ENCODE results near the gene GLRA1.

GLRA1 gene

DNA sequence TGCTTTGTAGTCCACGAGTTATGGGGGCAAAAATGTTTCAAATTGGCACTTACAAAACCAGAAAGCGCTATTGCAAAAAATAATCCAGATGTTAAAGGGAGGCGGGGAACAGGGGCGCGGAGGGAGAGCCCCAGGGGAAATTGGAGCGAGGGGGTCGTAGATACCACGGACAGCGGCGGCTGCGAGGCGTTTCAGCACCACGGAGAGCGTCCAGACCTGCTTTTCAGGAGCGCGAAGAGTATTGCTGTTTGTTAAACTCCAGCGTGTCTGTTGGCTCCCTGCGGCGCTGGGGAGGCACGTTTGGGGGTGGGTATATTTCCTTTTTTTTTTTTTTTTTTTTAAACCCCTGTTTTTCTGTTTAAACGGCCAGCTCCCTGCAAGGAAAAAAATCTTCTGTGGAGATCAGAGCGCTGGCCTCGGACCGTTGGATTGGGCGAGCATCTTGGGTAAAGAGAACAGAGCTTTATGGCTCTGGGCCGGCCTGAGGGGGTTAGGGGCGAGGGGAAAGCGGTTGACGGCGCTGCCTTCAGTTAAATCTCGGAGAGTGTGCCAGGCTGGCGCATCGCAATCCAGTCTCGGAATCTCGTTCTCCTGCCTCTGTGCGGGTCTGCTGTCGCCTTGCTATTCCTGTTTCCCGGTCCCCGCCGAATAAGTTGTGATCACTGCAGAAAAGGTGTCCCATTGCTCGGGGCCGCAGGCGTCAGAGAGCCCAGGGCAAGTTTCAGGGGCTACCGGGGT is at the start of gene GLRA1:
TSS of gene GLRA1 (minus strand) at position 288 of the 738 bp plus-strand sequence. CDS start 302 bp downstream, outside the sequence.
- intact Hi-C loops (cut with DNase I): no loop called here
- DNase-seq: peak in 9 of 10 donors; percentile 12 to 84 (median 37)

- DNase-seq: no peak
Observed at GRCh38 chr5:151970885-151971284, 46.2 kb upstream of the GLRA1 start.

DNA sequence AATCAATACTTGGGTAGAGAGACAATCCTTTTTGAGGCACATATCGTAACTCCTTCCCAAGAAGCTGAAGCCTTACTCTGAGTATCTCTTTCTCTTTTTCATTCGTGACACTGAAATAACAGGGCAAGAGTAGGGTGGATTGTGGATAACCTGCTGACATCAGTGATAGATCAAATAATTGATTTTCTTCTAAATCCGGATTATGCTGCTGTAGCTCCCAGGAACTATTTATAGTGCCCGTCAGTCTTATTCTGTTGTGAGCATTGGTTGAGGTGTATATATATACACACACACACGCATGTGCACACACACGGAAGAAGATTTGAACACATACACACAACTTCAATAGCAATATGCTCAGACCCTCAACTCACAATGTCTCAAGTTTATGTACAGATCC is 43.2 kb upstream of the GLRA1 start:
- intact Hi-C loops (cut with DNase I): no loop called here
- DNase-seq: no peak

More at GRCh38 chr5:151970885-151971284, 46.2 kb upstream of the GLRA1 start:
- intact Hi-C loops (cut with DNase I): no loop called here

- DNase-seq: no peak
- intact Hi-C loops (cut with DNase I): no loop called here
Observed at GRCh38 chr5:151966046-151966445, 41.4 kb upstream of the GLRA1 start.

DNA sequence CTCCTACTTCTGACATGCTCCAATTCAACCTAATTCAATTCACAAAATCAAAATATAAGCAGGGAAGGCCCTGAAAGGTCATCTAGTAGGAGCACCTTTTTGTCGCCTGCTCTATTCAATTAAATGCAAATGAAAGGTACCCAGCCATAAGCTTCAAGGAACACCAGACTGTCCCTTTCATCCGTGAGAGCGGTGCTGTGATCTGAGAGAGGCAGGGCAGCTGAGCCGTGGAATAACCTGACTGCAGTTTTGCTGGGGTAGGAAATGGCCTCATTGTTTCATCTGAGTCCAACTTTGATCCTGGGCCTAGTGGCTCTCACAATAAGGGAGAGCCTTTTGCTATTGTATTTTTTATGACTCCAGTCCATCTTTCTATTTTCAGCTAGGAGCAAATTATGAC is 39.8 kb upstream of the GLRA1 start:
- intact Hi-C loops (cut with DNase I): no loop called here
- DNase-seq: no peak

- DNase-seq: no peak
Observed at GRCh38 chr5:151961557-151961956, 36.9 kb upstream of the GLRA1 start.

GRCh38 chr5:151958111-151958510 is 33.5 kb upstream of the GLRA1 start:
- intact Hi-C loops (cut with DNase I): no loop called here
- no peak for DNase-seq

More at GRCh38 chr5:151961557-151961956, 36.9 kb upstream of the GLRA1 start:
- intact Hi-C loops (cut with DNase I): no loop called here

- DNase-seq: no peak
- intact Hi-C loops (cut with DNase I): no loop called here
Observed at GRCh38 chr5:151956725-151957124, 32.1 kb upstream of the GLRA1 start.

GRCh38 chr5:151954255-151954654 is 29.6 kb upstream of the GLRA1 start:
- no peak for DNase-seq
- intact Hi-C loops (cut with DNase I): no loop called here

GRCh38 chr5:151953833-151954232 is 29.2 kb upstream of the GLRA1 start:
- intact Hi-C loops (cut with DNase I): no loop called here
- DNase-seq: no peak

GRCh38 chr5:151952238-151952637 is 27.6 kb upstream of the GLRA1 start:
- intact Hi-C loops (cut with DNase I): no loop called here
- no peak for DNase-seq

DNA sequence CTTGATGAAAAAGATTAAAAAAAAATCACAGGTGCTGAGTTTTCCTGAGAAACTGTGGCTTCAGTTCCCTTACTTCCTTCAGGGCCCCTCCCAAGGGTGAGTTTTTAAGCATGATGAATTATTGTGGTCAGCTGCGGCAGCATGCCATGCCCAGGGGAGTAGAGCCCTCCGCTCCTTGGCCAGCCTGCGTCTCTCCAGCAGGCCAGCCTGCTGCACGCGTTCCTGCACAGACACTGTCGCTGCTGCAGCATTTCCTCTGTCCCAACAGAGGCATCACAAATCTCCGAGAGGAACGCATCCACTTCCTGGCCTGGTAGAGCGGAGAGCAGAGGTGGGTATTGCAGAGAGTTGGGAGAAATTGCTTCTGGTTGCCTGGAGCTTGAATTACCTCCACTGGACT is 26.1 kb upstream of the GLRA1 start:
- intact Hi-C loops (cut with DNase I): no loop called here

DNA sequence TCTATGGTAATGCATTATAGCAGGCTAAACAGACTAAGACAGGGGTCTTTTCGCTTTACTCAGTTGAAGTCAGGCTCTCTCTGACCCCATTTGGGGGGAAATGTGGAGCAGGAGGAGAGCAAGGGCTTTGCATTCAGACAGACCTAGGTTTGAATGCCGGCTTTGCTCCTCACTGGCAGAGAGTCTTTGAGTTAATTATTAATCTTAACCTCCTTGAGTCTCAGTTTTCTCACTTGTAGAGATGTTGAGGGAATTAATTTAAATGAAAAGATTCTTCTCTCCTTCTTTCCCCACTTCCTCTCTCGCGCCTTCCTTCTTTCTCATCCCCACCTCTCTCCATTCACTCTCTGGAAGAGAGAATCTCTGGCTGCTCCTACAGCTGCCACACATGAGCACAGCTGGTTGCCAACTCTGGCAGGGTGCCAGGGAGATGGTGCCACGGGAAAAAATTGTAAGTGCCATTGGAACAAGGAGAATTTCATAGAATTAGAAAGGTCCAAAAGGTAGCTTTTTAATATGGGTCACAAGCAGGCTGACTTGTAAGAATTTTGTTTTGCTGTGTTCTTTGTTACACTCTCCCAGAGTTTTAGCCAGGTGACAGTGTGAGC is 25.2 kb upstream of the GLRA1 start:
- DNase-seq: peak in 3 of 10 donors; percentile 8 to 80 (median 17)
- intact Hi-C loops (cut with DNase I): no loop called here

More for the DNA sequence above, 26.1 kb upstream of the GLRA1 start:
- DNase-seq: no peak

DNA sequence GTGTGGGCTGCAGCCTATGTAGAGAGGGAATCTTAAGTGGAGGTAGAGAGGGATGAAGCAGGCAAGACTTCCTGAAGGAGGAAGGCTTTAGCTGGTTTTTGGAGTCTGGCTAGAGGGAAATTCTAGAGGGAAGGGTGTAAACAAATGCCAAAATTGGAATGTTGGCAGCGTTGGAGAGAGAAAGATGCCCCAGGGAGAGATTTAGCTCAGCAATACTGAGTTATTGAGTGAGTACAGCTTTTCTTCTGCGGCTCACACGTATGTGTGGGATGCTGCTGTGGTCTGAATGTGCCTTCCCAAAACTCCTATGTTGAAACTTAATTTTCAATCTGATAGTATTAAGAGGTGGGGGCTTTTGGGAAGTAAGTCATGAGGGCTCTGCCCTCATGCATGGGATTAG is 24.5 kb upstream of the GLRA1 start:
- no peak for DNase-seq
- intact Hi-C loops (cut with DNase I): no loop called here

GRCh38 chr5:151947931-151948608 is 23.4 kb upstream of the GLRA1 start:
- intact Hi-C loops (cut with DNase I): no loop called here
- no peak for DNase-seq

- DNase-seq: no peak
- intact Hi-C loops (cut with DNase I): no loop called here
Observed at GRCh38 chr5:151937851-151938250, 13.2 kb upstream of the GLRA1 start.

- intact Hi-C loops (cut with DNase I): no loop called here
- no peak for DNase-seq
Observed at GRCh38 chr5:151935135-151935695, 10.6 kb upstream of the GLRA1 start.

- intact Hi-C loops (cut with DNase I): no loop called here
Observed at GRCh38 chr5:151931260-151931659, 6.6 kb upstream of the GLRA1 start.

DNA sequence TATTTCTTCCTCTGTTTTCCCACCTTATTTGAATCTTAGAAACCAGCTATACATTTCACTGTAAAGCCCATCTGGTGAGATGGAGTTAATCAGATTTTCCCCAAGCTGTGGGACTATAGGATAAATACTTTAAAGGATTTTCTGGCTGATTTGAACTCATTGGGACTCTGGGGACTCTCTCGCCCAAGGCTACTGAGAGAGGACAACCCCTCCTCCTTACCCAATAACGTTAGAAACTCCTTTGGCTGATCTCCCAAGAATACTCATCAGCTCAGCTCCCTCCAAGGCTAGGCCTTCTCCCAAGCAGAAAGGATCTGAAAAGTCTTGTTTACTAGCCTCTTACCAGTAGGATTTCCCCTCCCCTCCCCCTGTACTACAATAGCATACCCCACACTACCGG is 1.5 kb upstream of the GLRA1 start:
- intact Hi-C loops (cut with DNase I): no loop called here
- no peak for DNase-seq

More at GRCh38 chr5:151931260-151931659, 6.6 kb upstream of the GLRA1 start:
- DNase-seq: no peak

DNA sequence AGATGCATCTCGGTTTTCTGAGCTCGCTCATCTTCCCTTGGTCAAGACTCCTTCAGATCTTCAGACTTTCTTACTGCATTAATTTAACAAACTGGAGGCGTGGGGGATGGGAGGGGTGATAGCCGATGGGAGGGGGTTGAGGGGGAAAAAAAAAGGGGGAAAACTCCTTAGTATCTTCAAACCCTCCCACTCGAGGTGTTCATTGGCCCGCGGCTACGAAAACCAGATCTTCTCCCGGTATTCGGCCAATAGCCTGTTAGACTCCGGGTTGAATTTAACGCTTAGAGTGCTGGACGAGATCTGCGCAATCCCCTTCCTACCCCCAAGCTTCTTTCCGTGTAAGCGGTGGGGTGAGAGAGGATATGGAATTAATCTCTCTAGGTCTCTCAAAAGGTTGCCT is 689 bp upstream of the GLRA1 start:
- DNase-seq: peak in 7 of 10 donors; percentile 23 to 85 (median 47)

DNA sequence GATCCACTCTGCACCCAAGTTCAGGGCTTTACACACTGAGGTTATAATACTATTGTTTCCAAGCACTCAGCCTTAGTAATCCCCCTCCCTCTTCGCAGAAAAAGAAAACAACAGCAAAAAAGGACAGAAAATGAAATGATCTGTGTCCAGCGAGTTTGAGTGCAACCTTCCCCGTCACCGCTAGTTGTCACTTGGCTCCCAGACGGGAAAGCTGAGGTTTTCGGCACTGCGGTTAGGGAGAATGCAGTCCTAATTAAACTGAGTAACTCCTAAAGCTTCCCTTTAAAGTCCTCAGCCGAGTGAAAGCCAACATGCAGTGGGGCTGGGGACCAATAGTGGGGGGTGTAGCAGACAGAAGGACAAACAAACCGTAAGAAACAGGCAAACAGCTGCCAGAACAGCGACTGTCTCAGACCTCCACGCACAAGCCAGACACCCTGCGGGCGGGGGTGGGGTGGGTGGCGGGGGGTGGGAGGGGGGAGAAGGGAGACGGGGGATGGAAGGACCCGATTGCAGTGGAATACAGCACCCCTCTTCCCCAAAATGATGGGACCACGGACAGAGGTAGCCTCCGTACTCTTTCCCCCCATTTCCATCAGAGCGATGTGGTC is 680 bp downstream of the GLRA1 start:
- peak in 8 of 10 donors; percentile 17 to 93 (median 56) for DNase-seq
- intact Hi-C loops (cut with DNase I): no loop called here

More for the DNA sequence above, 689 bp upstream of the GLRA1 start:
- intact Hi-C loops (cut with DNase I): no loop called here
